ENCODE results near the gene MXD1. TPM values are rescaled to one million over a fixed set of nuclear protein-coding genes. Genes with fewer than 3 reads are reported as not detected.

The MXD1 gene
- total and polyA plus RNA-seq, 2 donors (not counting 3 experiments of a cell fraction or from before 2014, with no cell fraction given), result 6.7 to 10.6 TPM

GRCh38 chr2:69946351-69947324, 31.7 kb downstream of the MXD1 start:
- H3K27ac ChIP-seq (ENCODE audit: insufficient read depth, low read depth, low read length), result peak overlapping the region; percentile 54
- dilution Hi-C loops (cut with MboI; ENCODE audit: extremely low pct_ligation_motif_present, low sequenced_read_pairs), result no loop called here
- H3K4me2 ChIP-seq (ENCODE audit: insufficient read depth, low read length), result peak overlapping the region; percentile 49
- peaks cover 25% of the 10 kb centered on the region for H3K4me1 ChIP-seq (ENCODE audit: control insufficient read depth, extremely low read depth, insufficient read depth, low read length)
- H3K4me3 ChIP-seq (replicated peaks in 1 of 3; ENCODE audit: insufficient read depth in 1 of 3, low read depth in 1 of 3, low read length in 3 of 3), result no peak overlapping the region
- no peak overlapping the region for H3K9ac ChIP-seq (replicated peaks; ENCODE audit: extremely low read depth, insufficient read depth, low read length)
- H2AFZ ChIP-seq (ENCODE audit: low read depth, low read length), result peak overlapping the region; percentile 26
- H3K36me3 ChIP-seq (ENCODE audit: control insufficient read depth in 2 of 2, extremely low read depth in 1 of 2, insufficient read depth in 2 of 2, low read length in 2 of 2), result peaks cover 0 to 2% of the 10 kb centered on the region in 2 experiments
- H4K20me1 ChIP-seq (replicated peaks; ENCODE audit: control insufficient read depth, extremely low read depth, insufficient read depth, low read length), result no peaks in the 10 kb centered on the region
- CTCF ChIA-PET, result interaction anchor here (1.2 to 5.3 kb wide), 5 partner anchors 13 to 222 kb away, joined by 4 to 19 read pairs (median 4); no protein-coding TSS in a partner anchor
- no peaks in the 10 kb centered on the region for H3K27me3 ChIP-seq (ENCODE audit: control insufficient read depth in 2 of 2, insufficient read depth in 2 of 2, low read length in 2 of 2)
- DNase-seq (ENCODE audit: low read depth, low spot score) (peak; percentile 41), FAIRE-seq (peak; percentile 69)
- no peak for TF ChIP-seq MYC (IDR thresholded peaks at IDR 0.05; ENCODE audit: low read depth, low read length)
- peak; percentile 85 for TF ChIP-seq FOS (IDR thresholded peaks at IDR 0.05; ENCODE audit: borderline replicate concordance, insufficient read depth, low read length)
- TF ChIP-seq POLR2A (IDR thresholded peaks at IDR 0.05; ENCODE audit: low read depth, low read length), result no peak
- TF ChIP-seq JUN (IDR thresholded peaks at IDR 0.05; ENCODE audit: borderline replicate concordance, insufficient read depth, insufficient read length, low read depth), result peak; percentile 10
- TF ChIP-seq EZH2 (IDR thresholded peaks at IDR 0.05; ENCODE audit: borderline replicate concordance, low read depth, low read length, severe bottlenecking), result no peak
- TF ChIP-seq POLR2AphosphoS5 (IDR thresholded peaks at IDR 0.05; ENCODE audit: insufficient read depth, low read depth, low read length), result no peak
- TF ChIP-seq MAX (IDR thresholded peaks at IDR 0.05; ENCODE audit: insufficient read depth, insufficient read length), result no peak
- intact Hi-C loops (cut with micrococcal nuclease), result loop anchor here (1.0 to 5.0 kb wide), 2 partner anchors 32 to 56 kb away; no protein-coding TSS in a partner anchor
- no peaks in the 10 kb centered on the region for H3K79me2 ChIP-seq (ENCODE audit: control insufficient read depth, insufficient read depth, low read length)
- no peaks in the 10 kb centered on the region for H3K9me3 ChIP-seq (replicated peaks; ENCODE audit: control insufficient read depth, insufficient read depth, low read length)
- POLR2A ChIA-PET, result interaction anchor here (1.1 kb wide), 1 partner anchor 32 kb away, joined by 5 read pairs; the partner anchor contains the start of gene MXD1
- no peaks in the 10 kb centered on the region for H3K9me1 ChIP-seq (replicated peaks; ENCODE audit: control insufficient read depth, extremely low read depth, insufficient read depth, low read length)
- BruUV-seq (replicated peaks), result no TSS peak

Measured in endothelial cell of umbilical vein (primary cell).